ENCODE results near the gene MOGAT3. TPM values are rescaled to one million over a fixed set of nuclear protein-coding genes. Genes with fewer than 3 reads are reported as not detected.

Gene MOGAT3
- total and polyA plus RNA-seq, 2 of the 4 experiments (the other 2 are of a cell fraction), result not detected

- dilution Hi-C loops (cut with HindIII; ENCODE audit: low sequenced_read_pairs, unreplicated experiment), result no loop called here
- POLR2A ChIA-PET (ENCODE audit: unreplicated experiment), result no interaction called here
- no peak overlapping the region for H4K5ac ChIP-seq (ENCODE audit: low read depth, low read length)
- DNase-seq (no peak), ATAC-seq (ENCODE audit: low read depth) (no peak)
- BruUV-seq (replicated peaks), result no TSS peak
- H2AK9ac ChIP-seq (replicated peaks; ENCODE audit: low read depth, low read length, poor library complexity), result no peak overlapping the region
- no peaks in the 10 kb centered on the region; the same call in 1 of the 2 replicates for H4K20me1 ChIP-seq (ENCODE audit: insufficient read depth, low read length)
- no peak overlapping the region for H2BK120ac ChIP-seq (ENCODE audit: low read depth, low read length)
- H3K27ac ChIP-seq (ENCODE audit: insufficient read depth, low read length), result no peak overlapping the region
- H2BK20ac ChIP-seq (ENCODE audit: low read depth, low read length), result no peak overlapping the region
- H3K4ac ChIP-seq (ENCODE audit: low read depth, low read length), result no peak overlapping the region
- H3K36me3 ChIP-seq (ENCODE audit: control insufficient read depth, insufficient read depth, low read length), result no peaks in the 10 kb centered on the region
- in situ Hi-C loops (cut with MboI; ENCODE audit: low sequenced_read_pairs), result no loop called here
- no peak overlapping the region for H4K91ac ChIP-seq (ENCODE audit: insufficient read depth, low read depth, low read length)
- no peak overlapping the region for H4K8ac ChIP-seq (ENCODE audit: low read depth in 2 of 2, low read length in 2 of 2)
- H2BK5ac ChIP-seq (ENCODE audit: low read depth, low read length, poor library complexity, severe bottlenecking), result no peak overlapping the region
- H3K9me1 ChIP-seq (ENCODE audit: insufficient read depth, low read length), result no peaks in the 10 kb centered on the region
- H3K23ac ChIP-seq (ENCODE audit: low read depth, low read length), result no peak overlapping the region; the same call in 1 of the 2 replicates
- H3K27me3 ChIP-seq (ENCODE audit: control insufficient read depth, insufficient read depth, low read length), result peaks cover 75% of the 10 kb centered on the region
- TF ChIP-seq RAD21 (IDR thresholded peaks at IDR 0.05; ENCODE audit: low read length) (no peak), MAFK (IDR thresholded peaks at IDR 0.05; ENCODE audit: low read depth, low read length) (no peak), SMC3 (IDR thresholded peaks at IDR 0.05; ENCODE audit: low read depth, low read length) (no peak), MAZ (IDR thresholded peaks at IDR 0.05; ENCODE audit: borderline replicate concordance, low read depth, low read length) (no peak), BHLHE40 (IDR thresholded peaks at IDR 0.05; ENCODE audit: low read depth, low read length) (no peak), CTCF (conservative IDR thresholded peaks at IDR 0.05; ENCODE audit: low read depth, low read length) (no peak), ELK1 (IDR thresholded peaks at IDR 0.05; ENCODE audit: borderline replicate concordance, low read depth, low read length) (no peak), FOS (IDR thresholded peaks at IDR 0.05; ENCODE audit: low read depth, low read length) (no peak), POLR2A (IDR thresholded peaks at IDR 0.05; ENCODE audit: low read depth, low read length) (no peak), CEBPB (IDR thresholded peaks at IDR 0.05; ENCODE audit: low read depth, low read length) (no peak), USF2 (IDR thresholded peaks at IDR 0.05; ENCODE audit: low read depth, low read length) (no peak), MXI1 (IDR thresholded peaks at IDR 0.05; ENCODE audit: borderline replicate concordance, low read depth, low read length) (no peak), RFX5 (IDR thresholded peaks at IDR 0.05; ENCODE audit: low read depth, low read length) (no peak), RCOR1 (IDR thresholded peaks at IDR 0.05; ENCODE audit: insufficient replicate concordance, low read length) (no peak), NFE2L2 (IDR thresholded peaks at IDR 0.05; ENCODE audit: low read depth, low read length) (no peak), CHD1 (IDR thresholded peaks at IDR 0.05; ENCODE audit: low read depth, low read length) (no peak)
- no peak overlapping the region for H3K18ac ChIP-seq (ENCODE audit: low read depth, low read length)
- H3K4me1 ChIP-seq (ENCODE audit: control insufficient read depth, insufficient read depth, low read length), result no peaks in the 10 kb centered on the region; the same call in 1 of the 2 replicates
- H3K9me3 ChIP-seq (ENCODE audit: control insufficient read depth, insufficient read depth, low read length), result peaks cover 4% of the 10 kb centered on the region; the same call in 1 of the 2 replicates
- CTCF ChIA-PET, result interaction anchor here (1.6 kb wide), 2 partner anchors 15 to 34 kb away, joined by 3 to 5 read pairs; no protein-coding TSS in a partner anchor
- H3K4me3 ChIP-seq (ENCODE audit: insufficient read depth, low read depth, low read length), result no peak overlapping the region
- H3K79me1 ChIP-seq (ENCODE audit: low read depth in 1 of 2, low read length in 2 of 2), result no peaks in the 10 kb centered on the region
- H3K4me2 ChIP-seq (ENCODE audit: low read depth, low read length), result no peak overlapping the region
- intact Hi-C loops (cut with micrococcal nuclease), result no loop called here
- H3K9ac ChIP-seq (ENCODE audit: low read depth, low read length), result no peak overlapping the region
- H2AFZ ChIP-seq (replicated peaks; ENCODE audit: low read length, poor library complexity), result peak overlapping the region; percentile 3
- no peak overlapping the region for H3K14ac ChIP-seq (replicated peaks; ENCODE audit: low read depth, low read length)
- no peak overlapping the region for H2BK15ac ChIP-seq (ENCODE audit: low read depth, low read length)
- no peak overlapping the region for H3K56ac ChIP-seq (ENCODE audit: extremely low read depth, insufficient read depth, low read length)
- H2AK5ac ChIP-seq (ENCODE audit: low read depth, low read length), result no peak overlapping the region
- no CpG with 5 or more reads among the region's 2 CpGs for WGBS, 2 experiments (ENCODE audit: extremely low coverage in 2 of 2, insufficient read length in 1 of 2)
These were observed 23.2 kb downstream of the MOGAT3 start for GRCh38 chr7:101177644-101178043.

All from IMR-90 (cell line).